Cardiac muscle cell (in vitro differentiated cells and primary cell): Measurements from ENCODE around the gene EXOC3L2. TPM values are rescaled to one million over a fixed set of nuclear protein-coding genes. Genes with fewer than 3 reads are reported as not detected.

Experiments used
- DNase-seq, 2 donors: peaks; one replicate each; pipeline versions ENCODE4 v3.0.0 to v3.0.0-alpha.2; 2010 to 2017; ENCODE audit warnings: low read depth in 1 of 2, low spot score in 1 of 2
- H3K27ac ChIP-seq: fragments of 200-600 bp; sonication (generic); 2 replicates; pipeline ENCODE4 v1.5.1; 2016
- H3K27me3 ChIP-seq: fragments of 200-600 bp; sonication (generic); 2 replicates; pipeline ENCODE4 v1.6.0; 2016; ENCODE audit warnings: control low read depth
- H3K36me3 ChIP-seq: fragments of 200-600 bp; sonication (generic); 2 replicates; pipeline ENCODE4 v1.5.1; 2016; ENCODE audit warnings: control low read depth
- H3K4me1 ChIP-seq: fragments of 200-600 bp; sonication (generic); 2 replicates; pipeline ENCODE4 v1.8.1; 2017; ENCODE audit warnings: low read depth, mild to moderate bottlenecking, mixed run types
- H3K4me3 ChIP-seq: fragments of 200-600 bp; sonication (generic); 2 replicates; pipeline ENCODE4 v1.5.1; 2016; ENCODE audit warnings: mild to moderate bottlenecking
- H3K9me3 ChIP-seq: fragments of 200-600 bp; sonication (generic); 2 replicates; pipeline ENCODE4 v1.5.1; 2017; ENCODE audit warnings: low read depth, mild to moderate bottlenecking, control low read depth
- CTCF ChIP-seq: IDR thresholded peaks from 2 replicates; pipeline ENCODE4 v1.5.1; 2012; ENCODE audit warnings: low read depth, mild to moderate bottlenecking, low read length
- polyA plus RNA-seq: library from polyadenylated mRNA; unstranded; fragments of >200 nt; fragmentation: Nextera tagmentation; extraction: Ambion mirVana; gene quantifications from 2 replicates; pipeline ENCODE4 v1.2.1, GENCODE V29; 2016
- total RNA-seq: library from RNA; depleted of rRNA; stranded (reverse); fragments of >200 nt; gene quantifications from 2 replicates; pipeline ENCODE4 v1.2.3, GENCODE V29; 2016

EXOC3L2 gene
- total and polyA plus RNA-seq, 2 experiments from 2014 or later = 1.5 to 2.2 TPM

GRCh38 chr19:45211751-45212381, 33.3 kb downstream of the EXOC3L2 start:
- H3K27ac ChIP-seq = no peak overlapping the region
- no peaks in the 10 kb centered on the region for H3K4me1 ChIP-seq
- no peaks in the 10 kb centered on the region for H3K9me3 ChIP-seq
- H3K27me3 ChIP-seq = peaks cover 29% of the 10 kb centered on the region
- no peak for TF ChIP-seq CTCF
- DNase-seq = peak in 1 of 2 donors; percentile 67
- H3K4me3 ChIP-seq = no peak overlapping the region
- H3K36me3 ChIP-seq = no peaks in the 10 kb centered on the region

- H3K36me3 ChIP-seq = no peaks in the 10 kb centered on the region
- DNase-seq = no peak
- H3K4me3 ChIP-seq = no peak overlapping the region
- H3K27me3 ChIP-seq = no peaks in the 10 kb centered on the region
- no peak for TF ChIP-seq CTCF
- H3K27ac ChIP-seq = no peak overlapping the region
- H3K9me3 ChIP-seq = no peaks in the 10 kb centered on the region
- H3K4me1 ChIP-seq = no peaks in the 10 kb centered on the region
Measured at GRCh38 chr19:45206328-45206727, 38.9 kb downstream of the EXOC3L2 start.

GRCh38 chr19:45205810-45206209, 39.4 kb downstream of the EXOC3L2 start:
- Histone ChIP-seq H3K36me3 (no peaks in the 10 kb centered on the region), H3K27me3 (no peaks in the 10 kb centered on the region), H3K27ac (no peak overlapping the region), H3K4me3 (no peak overlapping the region), H3K4me1 (no peaks in the 10 kb centered on the region), H3K9me3 (no peaks in the 10 kb centered on the region)
- no peak for TF ChIP-seq CTCF
- DNase-seq = no peak

- DNase-seq = no peak
- H3K4me3 ChIP-seq = no peak overlapping the region
- TF ChIP-seq CTCF = no peak
Measured at GRCh38 chr19:45202637-45203036, 42.6 kb downstream of the EXOC3L2 start.

GRCh38 chr19:45200568-45200967, 44.6 kb downstream of the EXOC3L2 start:
- Histone ChIP-seq H3K4me1 (no peaks in the 10 kb centered on the region), H3K36me3 (no peaks in the 10 kb centered on the region), H3K27me3 (peaks cover 7% of the 10 kb centered on the region), H3K4me3 (no peak overlapping the region), H3K9me3 (no peaks in the 10 kb centered on the region), H3K27ac (no peak overlapping the region)
- peak; percentile 49 to 80 for DNase-seq
- peak; percentile 58 for TF ChIP-seq CTCF

More at GRCh38 chr19:45202637-45203036, 42.6 kb downstream of the EXOC3L2 start:
- no peaks in the 10 kb centered on the region for H3K36me3 ChIP-seq
- H3K9me3 ChIP-seq = no peaks in the 10 kb centered on the region
- H3K27ac ChIP-seq = no peak overlapping the region
- H3K27me3 ChIP-seq = peaks cover 7% of the 10 kb centered on the region
- H3K4me1 ChIP-seq = no peaks in the 10 kb centered on the region
